ENCODE data around the gene AZIN2. TPM values are rescaled to one million over a fixed set of nuclear protein-coding genes. Genes with fewer than 3 reads are reported as not detected.
A peak's percentile ranks its signal among the peaks of the same experiment; 100 is the strongest.
"Not testable (repeated sequence)": the region's sequence is repeated elsewhere in the genome, so short reads cannot be mapped to it uniquely, and the experiment has no call there.

AZIN2 gene
- total and polyA plus RNA-seq, 2 donors from 2014 or later: 4.9 to 7.5 TPM

- Histone ChIP-seq H3K4me3 (ENCODE audit: low read length in 3 of 3) (no peak overlapping the region), H3K36me3 (ENCODE audit: control insufficient read depth in 2 of 3, insufficient read depth in 3 of 3, low read length in 3 of 3) (no peaks in the 10 kb centered on the region), H3K9me3 (ENCODE audit: control insufficient read depth in 2 of 3, insufficient read depth in 1 of 3, low read length in 3 of 3) (no peaks in the 10 kb centered on the region), H3K27ac (ENCODE audit: low read depth in 2 of 2, low read length in 2 of 2) (no peak overlapping the region), H3K4me1 (ENCODE audit: control insufficient read depth in 2 of 3, insufficient read depth in 2 of 3, low read depth in 1 of 3, low read length in 3 of 3) (peaks cover 0 to 5% (median 5%) of the 10 kb centered on the region in 3 donors), H3K9ac (ENCODE audit: low read length in 3 of 3) (no peak overlapping the region), H3K27me3 (ENCODE audit: control insufficient read depth, insufficient read depth, low read length) (no peaks in the 10 kb centered on the region)
- intact Hi-C loops (cut with DNase I): loop anchor here (10.0 kb wide), 1 partner anchor 162 kb away; no protein-coding TSS in a partner anchor
- FAIRE-seq (no peak), DNase-seq (peak in 2 of 5 donors; percentile 45 to 56)
- TF ChIP-seq, protein P1, sequence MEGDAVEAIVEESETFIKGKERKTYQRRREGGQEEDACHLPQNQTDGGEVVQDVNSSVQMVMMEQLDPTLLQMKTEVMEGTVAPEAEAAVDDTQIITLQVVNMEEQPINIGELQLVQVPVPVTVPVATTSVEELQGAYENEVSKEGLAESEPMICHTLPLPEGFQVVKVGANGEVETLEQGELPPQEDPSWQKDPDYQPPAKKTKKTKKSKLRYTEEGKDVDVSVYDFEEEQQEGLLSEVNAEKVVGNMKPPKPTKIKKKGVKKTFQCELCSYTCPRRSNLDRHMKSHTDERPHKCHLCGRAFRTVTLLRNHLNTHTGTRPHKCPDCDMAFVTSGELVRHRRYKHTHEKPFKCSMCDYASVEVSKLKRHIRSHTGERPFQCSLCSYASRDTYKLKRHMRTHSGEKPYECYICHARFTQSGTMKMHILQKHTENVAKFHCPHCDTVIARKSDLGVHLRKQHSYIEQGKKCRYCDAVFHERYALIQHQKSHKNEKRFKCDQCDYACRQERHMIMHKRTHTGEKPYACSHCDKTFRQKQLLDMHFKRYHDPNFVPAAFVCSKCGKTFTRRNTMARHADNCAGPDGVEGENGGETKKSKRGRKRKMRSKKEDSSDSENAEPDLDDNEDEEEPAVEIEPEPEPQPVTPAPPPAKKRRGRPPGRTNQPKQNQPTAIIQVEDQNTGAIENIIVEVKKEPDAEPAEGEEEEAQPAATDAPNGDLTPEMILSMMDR (IDR thresholded peaks at IDR 0.05; ENCODE audit: borderline replicate concordance, extremely low read depth, insufficient read depth): no peak
Observed at GRCh38 chr1:33122483-33123178, 41.7 kb downstream of the AZIN2 start.

DNA sequence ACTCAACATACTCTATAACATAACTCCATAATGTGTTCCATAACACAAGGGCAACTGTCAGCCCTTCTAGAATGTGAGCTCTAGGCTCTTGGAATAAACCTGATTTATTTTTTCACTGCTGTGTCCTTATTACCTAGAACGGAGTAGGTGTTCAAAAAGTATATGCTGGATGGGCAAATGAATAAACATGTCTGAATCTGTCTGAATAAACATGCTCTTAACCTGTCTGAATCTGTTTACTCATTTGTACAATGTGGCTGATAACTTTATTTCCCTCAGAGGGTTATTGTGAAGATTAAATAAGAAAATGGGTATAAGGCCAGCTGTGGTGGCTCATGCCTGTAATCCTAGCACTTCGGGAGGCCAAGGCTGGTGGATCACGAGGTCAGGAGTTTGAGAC lies 42.3 kb downstream of the AZIN2 start:
- intact Hi-C loops (cut with DNase I): loop anchor here (10.0 kb wide), 1 partner anchor 162 kb away; no protein-coding TSS in a partner anchor
- TF ChIP-seq, protein P1 (IDR thresholded peaks at IDR 0.05; ENCODE audit: borderline replicate concordance, extremely low read depth, insufficient read depth): no peak
- H3K9ac ChIP-seq (ENCODE audit: low read length in 3 of 3): no peak overlapping the region
- no peaks in the 10 kb centered on the region for H3K27me3 ChIP-seq (ENCODE audit: control insufficient read depth, insufficient read depth, low read length)
- DNase-seq (no peak), FAIRE-seq (no peak)
- no peaks in the 10 kb centered on the region for H3K9me3 ChIP-seq (ENCODE audit: control insufficient read depth in 2 of 3, insufficient read depth in 1 of 3, low read length in 3 of 3)
- peaks cover 0 to 8% (median 5%) of the 10 kb centered on the region in 3 donors for H3K4me1 ChIP-seq (ENCODE audit: control insufficient read depth in 2 of 3, insufficient read depth in 2 of 3, low read depth in 1 of 3, low read length in 3 of 3)
- H3K4me3 ChIP-seq (ENCODE audit: low read length in 3 of 3): no peak overlapping the region
- no peak overlapping the region for H3K27ac ChIP-seq (ENCODE audit: low read depth in 2 of 2, low read length in 2 of 2)
- no peaks in the 10 kb centered on the region for H3K36me3 ChIP-seq (ENCODE audit: control insufficient read depth in 2 of 3, insufficient read depth in 3 of 3, low read length in 3 of 3)

- FAIRE-seq; H3K9me3 ChIP-seq (ENCODE audit: control insufficient read depth in 2 of 3, insufficient read depth in 1 of 3, low read length in 3 of 3); H3K4me3 ChIP-seq (ENCODE audit: low read length in 3 of 3); H3K27me3 ChIP-seq (ENCODE audit: control insufficient read depth, insufficient read depth, low read length); DNase-seq; H3K9ac ChIP-seq (ENCODE audit: low read length in 3 of 3); H3K36me3 ChIP-seq (ENCODE audit: control insufficient read depth in 2 of 3, insufficient read depth in 3 of 3, low read length in 3 of 3); H3K27ac ChIP-seq (ENCODE audit: low read depth in 2 of 2, low read length in 2 of 2): not testable (repeated sequence)
- H3K4me1 ChIP-seq (ENCODE audit: control insufficient read depth in 2 of 3, insufficient read depth in 2 of 3, low read depth in 1 of 3, low read length in 3 of 3): peaks cover 0 to 11% (median 5%) of the 10 kb centered on the region in 3 donors
- intact Hi-C loops (cut with DNase I): loop anchor here (10.0 kb wide), 1 partner anchor 160 kb away; no protein-coding TSS in a partner anchor
Observed at GRCh38 chr1:33124647-33125046, 43.7 kb downstream of the AZIN2 start.

GRCh38 chr1:33126411-33127000 lies 45.6 kb downstream of the AZIN2 start:
- H3K27ac ChIP-seq (ENCODE audit: low read depth in 2 of 2, low read length in 2 of 2): peak overlapping the region; percentile 83 to 84
- no peaks in the 10 kb centered on the region for H3K36me3 ChIP-seq (ENCODE audit: control insufficient read depth in 2 of 3, insufficient read depth in 3 of 3, low read length in 3 of 3)
- DNase-seq (no peak), FAIRE-seq (no peak)
- H3K4me1 ChIP-seq (ENCODE audit: control insufficient read depth in 2 of 3, insufficient read depth in 2 of 3, low read depth in 1 of 3, low read length in 3 of 3): peaks cover 0 to 14% (median 5%) of the 10 kb centered on the region in 3 donors
- intact Hi-C loops (cut with DNase I): loop anchor here (10.0 kb wide), 1 partner anchor 158 kb away; no protein-coding TSS in a partner anchor
- peak overlapping the region; percentile 92 to 100 (median 100) for H3K4me3 ChIP-seq (ENCODE audit: low read length in 3 of 3)
- no peaks in the 10 kb centered on the region for H3K9me3 ChIP-seq (ENCODE audit: control insufficient read depth in 2 of 3, insufficient read depth in 1 of 3, low read length in 3 of 3)
- TF ChIP-seq, protein P1 (IDR thresholded peaks at IDR 0.05; ENCODE audit: borderline replicate concordance, extremely low read depth, insufficient read depth): no peak
- H3K9ac ChIP-seq (ENCODE audit: low read length in 3 of 3): peak overlapping the region; percentile 55 to 100 (median 95)
- no peaks in the 10 kb centered on the region for H3K27me3 ChIP-seq (ENCODE audit: control insufficient read depth, insufficient read depth, low read length)
